GM12891 (cell line): ENCODE data around the gene ERICH3.

Source experiments
- POLR2A ChIP-seq: IDR thresholded peaks from 2 replicates; pipeline ENCODE4 v1.6.1; 2011; ENCODE audit warnings: low read depth, low read length, control low read depth
- POLR2AphosphoS5 ChIP-seq: IDR thresholded peaks from 2 replicates; pipeline ENCODE4 v1.6.1; 2011; ENCODE audit warnings: low read depth, low read length, control low read depth
- TAF1 ChIP-seq: IDR thresholded peaks from 2 replicates; pipeline ENCODE4 v1.6.1; 2011; ENCODE audit warnings: low read depth, low read length, control low read depth

DNA sequence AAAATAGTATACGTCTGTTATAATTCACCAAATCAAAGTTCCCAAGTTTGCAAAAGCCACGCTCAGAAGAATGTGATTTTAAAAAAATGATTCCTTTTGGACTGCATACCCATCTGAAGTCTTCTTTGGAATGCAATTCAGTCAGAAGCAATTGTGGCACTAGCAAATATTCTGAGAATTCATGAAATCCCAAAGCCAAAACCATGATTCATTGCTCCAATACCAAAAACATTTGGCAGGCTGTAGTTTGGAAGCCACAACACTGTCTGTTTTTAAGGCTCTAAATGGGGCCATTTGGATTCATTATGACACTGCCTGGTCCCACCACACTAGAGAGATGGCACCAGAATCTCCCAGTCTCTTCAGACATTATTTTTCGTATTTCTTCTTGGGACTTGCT, 139.4 kb downstream of the ERICH3 start:
- TF ChIP-seq POLR2AphosphoS5 (no peak), TAF1 (no peak), POLR2A (no peak)
